Esophagus squamous epithelium (tissue), 4 donors: Measurements from ENCODE around the gene MCTP2.
"Not testable (repeated sequence)": the region's sequence is repeated elsewhere in the genome, so short reads cannot be mapped to it uniquely, and the experiment has no call there.

Experiments
- POLR2A ChIP-seq, 4 donors: fragments of 450-650 bp; IDR thresholded peaks; one replicate each; pipeline ENCODE4 v1.6.1; 2017; ENCODE audit warnings: antibody characterized with exemption in 4 of 4, mild to moderate bottlenecking in 4 of 4, moderate library complexity in 3 of 4
- TF ChIP-seq, protein P1 (sequence below), 6 experiments: fragments of 450-650 bp in 4 of 6; fragments of 200-600 bp in 2 of 6; sonication (generic) in 2 of 6; IDR thresholded peaks; one replicate each; pipeline ENCODE4 v1.5.1; 2016 to 2019; ENCODE audit warnings: antibody characterized with exemption in 6 of 6, mild to moderate bottlenecking in 4 of 6, moderate library complexity in 4 of 6

DNA sequence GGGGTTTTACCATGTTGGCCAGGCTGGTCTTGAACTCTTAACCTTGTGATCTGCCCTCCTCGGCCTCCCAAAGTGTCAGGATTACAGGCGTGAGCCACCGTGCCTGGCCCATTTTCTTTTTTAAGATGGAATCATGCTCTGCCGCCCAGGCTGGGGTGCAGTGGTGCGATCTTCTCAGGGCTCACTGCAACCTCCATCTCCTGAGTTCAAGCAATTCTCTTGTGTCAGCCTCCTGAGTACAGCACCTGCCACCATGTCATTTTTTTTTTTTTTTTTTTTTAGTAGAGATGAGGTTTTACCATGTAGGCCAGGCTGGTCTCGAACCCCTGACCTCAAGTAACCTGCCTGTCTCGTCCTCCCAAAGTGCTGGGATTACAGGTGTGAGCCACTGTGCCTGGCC lies 26.4 kb downstream of the MCTP2 start:
- TF ChIP-seq, protein P1, sequence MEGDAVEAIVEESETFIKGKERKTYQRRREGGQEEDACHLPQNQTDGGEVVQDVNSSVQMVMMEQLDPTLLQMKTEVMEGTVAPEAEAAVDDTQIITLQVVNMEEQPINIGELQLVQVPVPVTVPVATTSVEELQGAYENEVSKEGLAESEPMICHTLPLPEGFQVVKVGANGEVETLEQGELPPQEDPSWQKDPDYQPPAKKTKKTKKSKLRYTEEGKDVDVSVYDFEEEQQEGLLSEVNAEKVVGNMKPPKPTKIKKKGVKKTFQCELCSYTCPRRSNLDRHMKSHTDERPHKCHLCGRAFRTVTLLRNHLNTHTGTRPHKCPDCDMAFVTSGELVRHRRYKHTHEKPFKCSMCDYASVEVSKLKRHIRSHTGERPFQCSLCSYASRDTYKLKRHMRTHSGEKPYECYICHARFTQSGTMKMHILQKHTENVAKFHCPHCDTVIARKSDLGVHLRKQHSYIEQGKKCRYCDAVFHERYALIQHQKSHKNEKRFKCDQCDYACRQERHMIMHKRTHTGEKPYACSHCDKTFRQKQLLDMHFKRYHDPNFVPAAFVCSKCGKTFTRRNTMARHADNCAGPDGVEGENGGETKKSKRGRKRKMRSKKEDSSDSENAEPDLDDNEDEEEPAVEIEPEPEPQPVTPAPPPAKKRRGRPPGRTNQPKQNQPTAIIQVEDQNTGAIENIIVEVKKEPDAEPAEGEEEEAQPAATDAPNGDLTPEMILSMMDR (IDR thresholded peaks at IDR 0.05), result not testable (repeated sequence)
- TF ChIP-seq POLR2A (IDR thresholded peaks at IDR 0.05), result not testable (repeated sequence)
